Caco-2 (cell line): ENCODE measurements around the gene SMURF2. TPM values are rescaled to one million over a fixed set of nuclear protein-coding genes. Genes with fewer than 3 reads are reported as not detected.

Experiments
- BruUV-seq: library from RNA; stranded (reverse); fragments of 400-500 nt; replicated peaks from 2 replicates; lab custom pipeline; 2021; lab: Mats Ljungman, UMichigan
- CTCF ChIA-PET: fragments of 300-600 bp; sonication (Branson Sonifier 250); formaldehyde crosslinking; loops from one replicate; lab custom pipeline; 2022; ENCODE audit warnings: antibody characterized with exemption; lab: Charles Lee
- POLR2A ChIA-PET: fragments of 300-600 bp; sonication (Branson Sonifier 250); formaldehyde crosslinking; loops from one replicate; lab custom pipeline; 2022; ENCODE audit warnings: antibody characterized with exemption; lab: Charles Lee
- DNase-seq, 2 experiments: peaks; one replicate each; pipeline versions ENCODE4 v3.0.0 to v3.0.0-alpha.2; 2020 to 2022
- H3K27me3 ChIP-seq: replicated peaks from 2 replicates; pipeline ENCODE4 v1.6.0; 2011; ENCODE audit warnings: low read length; ENCODE audit not compliant: control insufficient read depth, insufficient read depth
- H3K36me3 ChIP-seq: 2 replicates; pipeline ENCODE4 v1.5.1; 2011; ENCODE audit warnings: low read length; ENCODE audit not compliant: control insufficient read depth, insufficient read depth
- H3K4me1 ChIP-seq: fragments of 250-450 bp; sonication (Bioruptor Pico); 2 replicates; pipeline ENCODE4 v1.5.1; 2020; ENCODE audit warnings: mild to moderate bottlenecking
- H3K4me3 ChIP-seq: 2 replicates; pipeline ENCODE4 v1.5.1; 2011; ENCODE audit warnings: low read depth, mild to moderate bottlenecking, control low read depth, low read length
- H3K9me3 ChIP-seq: fragments of 250-450 bp; sonication (Bioruptor Pico); 2 replicates; pipeline ENCODE4 v1.5.1; 2020; ENCODE audit warnings: mild to moderate bottlenecking, moderate library complexity
- H3K27ac Mint-ChIP-seq: one replicate; pipeline ENCODE4 v1.8.0; 2022; ENCODE audit warnings: mixed read lengths; ENCODE audit not compliant: unreplicated experiment
- H3K27me3 Mint-ChIP-seq: one replicate; pipeline ENCODE4 v1.8.0; 2022; ENCODE audit warnings: mixed read lengths; ENCODE audit not compliant: insufficient read depth, unreplicated experiment
- H3K36me3 Mint-ChIP-seq: one replicate; pipeline ENCODE4 v1.8.0; 2022; ENCODE audit warnings: mild to moderate bottlenecking, mixed read lengths; ENCODE audit not compliant: insufficient read depth, unreplicated experiment
- H3K4me1 Mint-ChIP-seq: one replicate; pipeline ENCODE4 v1.8.0; 2022; ENCODE audit warnings: low read depth, mixed read lengths; ENCODE audit not compliant: unreplicated experiment
- H3K4me3 Mint-ChIP-seq: one replicate; pipeline ENCODE4 v1.8.0; 2022; ENCODE audit warnings: mild to moderate bottlenecking, moderate library complexity, mixed read lengths; ENCODE audit not compliant: unreplicated experiment
- H3K9me3 Mint-ChIP-seq: one replicate; pipeline ENCODE4 v1.8.0; 2022; ENCODE audit warnings: mixed read lengths; ENCODE audit not compliant: unreplicated experiment
- intact Hi-C: fragments of 100-400 bp; cut with micrococcal nuclease; formaldehyde crosslinking; loops from one replicate; pipeline ENCODE4 v1.10.0; 2022; ENCODE audit not compliant: unreplicated experiment
- total RNA-seq: library from RNA; stranded (reverse); gene quantifications from 2 replicates; pipeline ENCODE4 v1.2.3, GENCODE V29; 2022
- TF ChIP-seq, protein P1 (sequence below), 2 experiments: fragments of 200-600 bp in 1 of 2; IDR thresholded peaks; 1 replicate in 1 of 2; 2 replicates in 1 of 2; pipeline versions ENCODE4 v1.5.1 to v1.8.0; 2011 to 2022; ENCODE audit warnings: antibody characterized with exemption in 1 of 2, control low read depth in 1 of 2, inconsistent platforms in 1 of 2, low read depth in 1 of 2, low read length in 1 of 2, mild to moderate bottlenecking in 1 of 2, moderate library complexity in 1 of 2; ENCODE audit not compliant: insufficient read depth in 1 of 2, severe bottlenecking in 1 of 2, unreplicated experiment in 1 of 2

The SMURF2 gene
- total RNA-seq, 1 experiment from 2014 or later = 26.9 TPM

DNA sequence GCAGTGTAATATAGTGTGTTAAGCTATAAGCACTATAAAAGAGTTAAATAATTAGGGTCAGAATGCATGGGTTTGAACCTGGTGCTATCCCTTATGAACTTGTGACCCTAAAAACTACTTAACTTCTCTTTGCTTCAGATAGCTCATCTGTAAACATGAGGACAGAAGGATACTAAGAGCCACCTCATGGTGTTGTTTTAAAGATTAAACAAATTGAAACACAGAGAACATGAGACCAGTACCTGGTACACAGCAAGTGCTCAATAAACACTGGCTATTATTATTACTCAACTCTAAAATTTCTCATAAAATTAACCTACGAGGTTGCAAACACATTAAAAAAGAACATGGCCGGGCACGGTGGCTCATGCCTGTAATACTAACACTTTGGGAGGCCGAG lies 43.3 kb downstream of the SMURF2 start:
- BruUV-seq = no TSS peak
- Mint-ChIP-seq H3K4me1 (peaks cover 20% of the 10 kb centered on the region), H3K4me3 (no peak overlapping the region), H3K36me3 (no peaks in the 10 kb centered on the region), H3K9me3 (no peaks in the 10 kb centered on the region), H3K27ac (no peak overlapping the region), H3K27me3 (no peaks in the 10 kb centered on the region)
- Histone ChIP-seq H3K4me1 (peaks cover 26% of the 10 kb centered on the region), H3K27me3 (no peaks in the 10 kb centered on the region), H3K36me3 (no peaks in the 10 kb centered on the region), H3K9me3 (no peaks in the 10 kb centered on the region), H3K4me3 (no peak overlapping the region)
- TF ChIP-seq, protein P1, sequence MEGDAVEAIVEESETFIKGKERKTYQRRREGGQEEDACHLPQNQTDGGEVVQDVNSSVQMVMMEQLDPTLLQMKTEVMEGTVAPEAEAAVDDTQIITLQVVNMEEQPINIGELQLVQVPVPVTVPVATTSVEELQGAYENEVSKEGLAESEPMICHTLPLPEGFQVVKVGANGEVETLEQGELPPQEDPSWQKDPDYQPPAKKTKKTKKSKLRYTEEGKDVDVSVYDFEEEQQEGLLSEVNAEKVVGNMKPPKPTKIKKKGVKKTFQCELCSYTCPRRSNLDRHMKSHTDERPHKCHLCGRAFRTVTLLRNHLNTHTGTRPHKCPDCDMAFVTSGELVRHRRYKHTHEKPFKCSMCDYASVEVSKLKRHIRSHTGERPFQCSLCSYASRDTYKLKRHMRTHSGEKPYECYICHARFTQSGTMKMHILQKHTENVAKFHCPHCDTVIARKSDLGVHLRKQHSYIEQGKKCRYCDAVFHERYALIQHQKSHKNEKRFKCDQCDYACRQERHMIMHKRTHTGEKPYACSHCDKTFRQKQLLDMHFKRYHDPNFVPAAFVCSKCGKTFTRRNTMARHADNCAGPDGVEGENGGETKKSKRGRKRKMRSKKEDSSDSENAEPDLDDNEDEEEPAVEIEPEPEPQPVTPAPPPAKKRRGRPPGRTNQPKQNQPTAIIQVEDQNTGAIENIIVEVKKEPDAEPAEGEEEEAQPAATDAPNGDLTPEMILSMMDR (IDR thresholded peaks at IDR 0.05; ENCODE audit: insufficient read depth in 1 of 2, low read depth in 1 of 2, low read length in 1 of 2, severe bottlenecking in 1 of 2, unreplicated experiment in 1 of 2) = no peak
- ChIA-PET POLR2A (no interaction called here), CTCF (no interaction called here)
- DNase-seq = no peak
- intact Hi-C loops = no loop called here

DNA sequence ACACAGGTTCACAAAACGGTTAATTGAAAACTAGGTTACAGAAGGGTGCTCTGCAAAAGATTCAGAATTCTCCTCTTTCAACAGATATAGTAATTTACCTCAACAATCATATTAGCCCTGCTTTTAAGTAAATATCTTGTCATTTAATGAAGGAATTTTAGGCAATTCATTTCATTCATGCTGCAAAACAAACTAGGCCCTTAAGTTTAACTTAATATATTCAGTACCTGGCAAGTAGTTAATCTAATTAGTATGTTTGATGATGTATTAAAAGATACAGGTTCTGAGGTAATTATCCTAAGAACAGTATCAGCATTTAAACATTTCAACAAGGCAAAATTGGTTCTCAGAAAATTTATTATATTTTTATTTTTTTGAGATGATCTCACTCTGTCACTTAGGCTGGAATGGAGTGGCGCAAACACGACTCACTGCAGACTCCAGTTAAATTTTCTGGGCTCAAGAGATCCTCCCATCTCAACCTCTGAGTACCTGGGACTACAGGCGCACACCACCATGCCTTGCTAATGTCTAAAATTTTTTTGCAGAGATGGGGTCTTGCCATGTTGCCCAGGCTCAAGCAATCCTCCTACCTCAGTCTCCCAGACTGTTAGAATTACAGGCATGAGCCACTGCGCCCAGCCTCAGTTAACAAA lies 44.9 kb downstream of the SMURF2 start:
- TF ChIP-seq, protein P1 (IDR thresholded peaks at IDR 0.05; ENCODE audit: insufficient read depth in 1 of 2, low read depth in 1 of 2, low read length in 1 of 2, severe bottlenecking in 1 of 2, unreplicated experiment in 1 of 2) = no peak
- Mint-ChIP-seq H3K4me3 (no peak overlapping the region), H3K27ac (no peak overlapping the region), H3K9me3 (no peaks in the 10 kb centered on the region), H3K4me1 (peaks cover 13% of the 10 kb centered on the region), H3K36me3 (no peaks in the 10 kb centered on the region), H3K27me3 (no peaks in the 10 kb centered on the region)
- POLR2A ChIA-PET = no interaction called here
- Histone ChIP-seq H3K4me3 (no peak overlapping the region), H3K36me3 (no peaks in the 10 kb centered on the region), H3K9me3 (no peaks in the 10 kb centered on the region), H3K4me1 (peaks cover 26% of the 10 kb centered on the region), H3K27me3 (no peaks in the 10 kb centered on the region)
- CTCF ChIA-PET = no interaction called here
- intact Hi-C loops = no loop called here
- no TSS peak for BruUV-seq
- DNase-seq = no peak

DNA sequence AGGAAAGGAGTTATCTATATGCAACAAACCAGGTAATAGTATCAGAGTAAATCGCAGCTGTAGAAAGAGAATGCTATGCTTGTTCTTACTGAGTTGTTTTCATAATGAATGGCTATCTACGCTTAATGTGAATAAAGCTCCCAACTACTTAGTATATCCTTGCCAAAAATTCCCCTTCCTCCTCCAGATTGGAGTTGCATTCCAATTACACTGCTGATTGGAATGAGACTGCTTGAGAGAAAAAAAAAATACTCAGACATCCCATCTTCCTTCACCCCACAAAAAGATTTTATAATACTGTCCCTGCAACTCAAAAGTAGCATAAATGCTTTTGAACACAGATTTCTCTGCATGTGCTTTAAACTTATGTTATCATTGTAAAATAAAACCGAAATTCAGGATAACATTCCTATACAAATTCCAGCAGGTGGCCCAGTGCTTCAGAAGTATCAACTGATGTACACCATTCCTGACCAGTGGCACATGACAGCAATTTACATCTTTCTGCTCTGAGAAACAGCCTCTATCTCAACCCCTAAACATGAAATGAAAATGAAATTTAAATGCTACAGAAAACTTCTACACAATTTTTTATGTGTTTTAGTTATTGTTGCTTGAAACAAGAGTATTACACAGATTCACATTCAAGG lies 47.0 kb downstream of the SMURF2 start:
- POLR2A ChIA-PET = no interaction called here
- TF ChIP-seq, protein P1 (IDR thresholded peaks at IDR 0.05; ENCODE audit: insufficient read depth in 1 of 2, low read depth in 1 of 2, low read length in 1 of 2, severe bottlenecking in 1 of 2, unreplicated experiment in 1 of 2) = no peak

More for the DNA sequence above, 47.0 kb downstream of the SMURF2 start:
- intact Hi-C loops = no loop called here
- DNase-seq = no peak
- H3K4me3 Mint-ChIP-seq = no peak overlapping the region
- H3K4me1 Mint-ChIP-seq = peaks cover 13% of the 10 kb centered on the region
- no peaks in the 10 kb centered on the region for H3K27me3 Mint-ChIP-seq
- H3K4me1 ChIP-seq = peaks cover 20% of the 10 kb centered on the region
- H3K36me3 Mint-ChIP-seq = no peaks in the 10 kb centered on the region
- H3K9me3 Mint-ChIP-seq = no peaks in the 10 kb centered on the region
- H3K9me3 ChIP-seq = no peaks in the 10 kb centered on the region
- CTCF ChIA-PET = no interaction called here
- H3K4me3 ChIP-seq = no peak overlapping the region
- no peaks in the 10 kb centered on the region for H3K27me3 ChIP-seq
- H3K36me3 ChIP-seq = no peaks in the 10 kb centered on the region
- no TSS peak for BruUV-seq
- no peak overlapping the region for H3K27ac Mint-ChIP-seq
